Spleen (tissue), 11 donors: ENCODE results near the gene RNF19B. TPM values are rescaled to one million over a fixed set of nuclear protein-coding genes. Genes with fewer than 3 reads are reported as not detected.

Experiments used
- DNase-seq: peaks from one replicate; pipeline ENCODE4 v3.0.0-alpha.2; 2020
- H3K27ac ChIP-seq, 8 donors: fragments of 200-600 bp; sonication (generic) in 7 of 8; 1 replicate in 4 of 8; 2 replicates in 4 of 8; pipeline versions ENCODE4 v1.5.0 to v1.8.0; 2016 to 2021; ENCODE audit warnings: inconsistent platforms in 4 of 8, mild to moderate bottlenecking in 4 of 8, moderate library complexity in 1 of 8
- H3K27me3 ChIP-seq, 7 donors: fragments of 200-600 bp; sonication (generic) in 6 of 7; replicated peaks in 1 of 7; 1 replicate in 4 of 7; 2 replicates in 3 of 7; pipeline versions ENCODE4 v1.5.0 to v1.8.0; 2016 to 2021; ENCODE audit warnings: inconsistent platforms in 3 of 7, mild to moderate bottlenecking in 1 of 7
- H3K36me3 ChIP-seq, 6 donors: fragments of 200-600 bp; sonication (generic) in 5 of 6; 1 replicate in 4 of 6; 2 replicates in 2 of 6; pipeline versions ENCODE4 v1.5.0 to v1.8.0; 2016 to 2021; ENCODE audit warnings: inconsistent platforms in 2 of 6
- H3K4me1 ChIP-seq, 6 donors: fragments of 200-600 bp; sonication (generic) in 5 of 6; 1 replicate in 3 of 6; 2 replicates in 3 of 6; pipeline versions ENCODE4 v1.5.0 to v1.8.0; 2016 to 2021; ENCODE audit warnings: inconsistent platforms in 3 of 6
- H3K4me3 ChIP-seq, 8 donors: fragments of 200-600 bp; sonication (generic) in 7 of 8; 1 replicate in 4 of 8; 2 replicates in 4 of 8; pipeline versions ENCODE4 v1.5.0 to v1.8.0; 2016 to 2021; ENCODE audit warnings: inconsistent platforms in 4 of 8, mild to moderate bottlenecking in 4 of 8, moderate library complexity in 2 of 8
- H3K9me3 ChIP-seq, 8 donors: fragments of 200-600 bp; sonication (generic) in 7 of 8; 1 replicate in 4 of 8; 2 replicates in 4 of 8; pipeline versions ENCODE4 v1.5.0 to v1.8.0; 2016 to 2021; ENCODE audit warnings: inconsistent platforms in 4 of 8
- CTCF ChIP-seq, 11 experiments: fragments of 200-600 bp in 7 of 11; fragments of 450-650 bp in 4 of 11; sonication (generic) in 4 of 11; IDR thresholded peaks in 8 of 11; conservative IDR thresholded peaks in 3 of 11; 1 replicate in 7 of 11; 2 replicates in 4 of 11; pipeline versions ENCODE4 v1.4.0 to v1.8.0; 2016 to 2021; ENCODE audit warnings: antibody characterized with exemption in 11 of 11, inconsistent platforms in 4 of 11, mild to moderate bottlenecking in 1 of 11
- POLR2A ChIP-seq, 3 donors: fragments of 450-650 bp; IDR thresholded peaks; one replicate each; pipeline ENCODE4 v1.5.1; 2017; ENCODE audit warnings: antibody characterized with exemption in 3 of 3, mild to moderate bottlenecking in 1 of 3
- POLR2AphosphoS5 ChIP-seq, 3 donors: sonication (generic); formaldehyde crosslinking; IDR thresholded peaks; one replicate each; pipeline ENCODE4 v1.5.1; 2017; ENCODE audit warnings: antibody characterized with exemption in 3 of 3
- WGBS, 5 donors: extraction: QIAGEN DNeasy Blood & Tissue Kit in 3 of 5; methylation state at CpG; one replicate each; pipeline versions ENCODE4 v1.1.5 to v1.1.7; 2013 to 2018; 5-methylcytosine and 5-hydroxymethylcytosine counted together
- intact Hi-C: fragments of 100-400 bp; cut with DNase I; formaldehyde crosslinking; loops from one replicate; pipeline ENCODE4 v1.15.0; 2023; ENCODE audit warnings: low total_unique reads
- polyA plus RNA-seq, 3 donors: library from polyadenylated mRNA; stranded (reverse); fragments of 200-250 nt; gene quantifications; one replicate each; pipeline ENCODE4 v1.2.1, GENCODE V29; 2013
- total RNA-seq, 7 donors: library from RNA; depleted of rRNA in 3 of 7; stranded (reverse); fragments of >200 nt in 3 of 7; fragmentation: NEBNext Ultra II Directional in 4 of 7; extraction: Animal tissue kit (Norgen Biotek cat#: 25700) in 4 of 7; gene quantifications; one replicate each; pipeline versions ENCODE4 v1.1.0 to v1.2.1, GENCODE V29; 2016 to 2021
- donor health status: healthy with polysubstance abuse.
- donor health status: DM: no; HTN: no; CAD: no; lungs with moderate emphysema.
- donor health status: DM: no; HTN: no; CAD: no.
- donor health status: Bipolar disorder and iron deficiency.
- donor health status: healthy.
- donor health status: DM: no; HTN: no; CAD: no.
- donor health status: DM: yes; HTN: yes; CAD: no.

RNF19B gene
- total and polyA plus RNA-seq, 10 donors, result 3.6 to 38.4 (median 25.6) TPM

- Histone ChIP-seq H3K27me3 (no peaks in the 10 kb centered on the region), H3K4me1 (peaks cover 0 to 23% (median 11%) of the 10 kb centered on the region in 6 donors), H3K27ac (no peak overlapping the region), H3K36me3 (peaks cover 2 to 97% (median 80%) of the 10 kb centered on the region in 6 donors), H3K4me3 (no peak overlapping the region), H3K9me3 (no peaks in the 10 kb centered on the region)
- DNase-seq, result no peak
- TF ChIP-seq CTCF (IDR thresholded peaks at IDR 0.05 in 8 of 11, conservative IDR thresholded peaks at IDR 0.05 in 3 of 11) (no peak), POLR2AphosphoS5 (IDR thresholded peaks at IDR 0.05) (no peak), POLR2A (IDR thresholded peaks at IDR 0.05) (no peak)
- intact Hi-C loops, result no loop called here
These were observed 20.4 kb downstream of the RNF19B start for GRCh38 chr1:32944180-32944579.

GRCh38 chr1:32939655-32940371, 24.8 kb downstream of the RNF19B start:
- Histone ChIP-seq H3K4me1 (peaks cover 0 to 22% (median 7%) of the 10 kb centered on the region in 6 donors), H3K27ac (peak overlapping the region in 4 of 8 donors; percentile 24 to 53 (median 27)), H3K27me3 (no peaks in the 10 kb centered on the region), H3K36me3 (peaks cover 2 to 100% (median 88%) of the 10 kb centered on the region in 6 donors), H3K9me3 (no peaks in the 10 kb centered on the region), H3K4me3 (no peak overlapping the region)
- WGBS, 5 donors, result 80 to 96% (median 88%) methylated on average over 2 to 4 of the region's 4 CpGs
- TF ChIP-seq CTCF (IDR thresholded peaks at IDR 0.05 in 8 of 11, conservative IDR thresholded peaks at IDR 0.05 in 3 of 11), result no peak
- peak in 2 of 3 donors; percentile 15 to 17 for TF ChIP-seq POLR2AphosphoS5 (IDR thresholded peaks at IDR 0.05)
- intact Hi-C loops, result loop anchor here (10.0 kb wide), 2 partner anchors 65 to 145 kb away; partner anchors contain the start of gene AZIN2
- no peak for DNase-seq

- no peak overlapping the region for H3K27ac ChIP-seq
- H3K4me1 ChIP-seq, result peaks cover 0 to 38% (median 19%) of the 10 kb centered on the region in 6 donors
- peaks cover 2 to 82% (median 63%) of the 10 kb centered on the region in 6 donors for H3K36me3 ChIP-seq
- 87 to 100% (median 97%) methylated on average over 4 of the region's 4 CpGs for WGBS, 5 donors
- DNase-seq, result no peak
- no peaks in the 10 kb centered on the region for H3K9me3 ChIP-seq
- TF ChIP-seq CTCF (IDR thresholded peaks at IDR 0.05 in 8 of 11, conservative IDR thresholded peaks at IDR 0.05 in 3 of 11) (no peak), POLR2AphosphoS5 (IDR thresholded peaks at IDR 0.05) (no peak), POLR2A (IDR thresholded peaks at IDR 0.05) (no peak)
- H3K27me3 ChIP-seq, result no peaks in the 10 kb centered on the region
- no peak overlapping the region for H3K4me3 ChIP-seq
- intact Hi-C loops, result loop anchor here (10.0 kb wide), 2 partner anchors 68 to 148 kb away; partner anchors contain the start of gene AZIN2
These were observed 27.5 kb downstream of the RNF19B start for GRCh38 chr1:32937061-32937460.

GRCh38 chr1:32934535-32934934, 30.1 kb downstream of the RNF19B start:
- H3K9me3 ChIP-seq, result no peaks in the 10 kb centered on the region
- peaks cover 0 to 23% (median 12%) of the 10 kb centered on the region in 6 donors for H3K4me1 ChIP-seq
- DNase-seq, result no peak
- TF ChIP-seq CTCF (IDR thresholded peaks at IDR 0.05 in 8 of 11, conservative IDR thresholded peaks at IDR 0.05 in 3 of 11), result no peak
- intact Hi-C loops, result loop anchor here (10.0 kb wide), 2 partner anchors 70 to 150 kb away; partner anchors contain the start of gene AZIN2
- H3K4me3 ChIP-seq, result no peak overlapping the region
- peaks cover 0 to 56% (median 43%) of the 10 kb centered on the region in 6 donors for H3K36me3 ChIP-seq
- WGBS, 5 donors, result 86 to 96% (median 93%) methylated on average over 10 of the region's 10 CpGs
- peak overlapping the region in 4 of 8 donors; percentile 38 to 61 (median 46) for H3K27ac ChIP-seq
- no peaks in the 10 kb centered on the region for H3K27me3 ChIP-seq
